ENCODE measurements around the gene ADAT1. TPM values are rescaled to one million over a fixed set of nuclear protein-coding genes. Genes with fewer than 3 reads are reported as not detected.

The ADAT1 gene
- total RNA-seq, 1 donor from 2014 or later, result 19.5 TPM

GRCh38 chr16:75555707-75556430, 67.2 kb downstream of the ADAT1 start, which contains the start of gene TMEM231:
TMEM231 (minus strand) TSS chr16:75556252; CDS start chr16:75556209, 43 bp downstream.
- intact Hi-C loops (cut with DNase I), result loop anchor here (2.0 kb wide), 1 partner anchor 39 kb away; no protein-coding TSS in a partner anchor
- peak; percentile 100 for DNase-seq (ENCODE audit: missing footprints)
- ATAC-seq, result peak; percentile 97

- intact Hi-C loops (cut with DNase I), result no loop called here
- peak; percentile 80 for DNase-seq (ENCODE audit: missing footprints)
- ATAC-seq, result peak; percentile 89
Measured at GRCh38 chr16:75555213-75555706, 67.8 kb downstream of the ADAT1 start.

- ATAC-seq, result no peak
- no peak for DNase-seq (ENCODE audit: missing footprints)
- intact Hi-C loops (cut with DNase I), result no loop called here
Measured at GRCh38 chr16:75552951-75553350, 70.1 kb downstream of the ADAT1 start.

- intact Hi-C loops (cut with DNase I), result no loop called here
- DNase-seq (ENCODE audit: missing footprints) (no peak), ATAC-seq (peak; percentile 44)
Measured at GRCh38 chr16:75550211-75550662, 72.8 kb downstream of the ADAT1 start.

Other genes starting within 250 kb of the ADAT1 start
- gene CFDP1, start 189.8 kb downstream of the ADAT1 start, total RNA-seq, result 26.6 TPM
- 9.6 TPM for gene TMEM170A, start 158.6 kb downstream of the ADAT1 start, total RNA-seq
- 0.62 TPM for gene CHST6, start 127.8 kb downstream of the ADAT1 start, total RNA-seq
- gene CHST5, start 87.2 kb downstream of the ADAT1 start, total RNA-seq, result 0.27 TPM
- 4.4 TPM for gene TMEM231, start 67.0 kb downstream of the ADAT1 start, total RNA-seq
- gene GABARAPL2, start 56.9 kb downstream of the ADAT1 start, total RNA-seq, result 231 TPM
- 145 TPM for gene KARS1, start 24.4 kb upstream of the ADAT1 start, total RNA-seq
- gene TERF2IP, start 24.5 kb upstream of the ADAT1 start, total RNA-seq, result 51.7 TPM
- gene CPHXL2, start 53.7 kb upstream of the ADAT1 start, total RNA-seq, result not detected
- gene DUXB, start 78.2 kb upstream of the ADAT1 start, total RNA-seq, result not detected
- not detected for gene CPHXL, start 103.2 kb upstream of the ADAT1 start, total RNA-seq